Bronchial epithelial cell (primary cell): ENCODE measurements around the gene OR2D3. TPM values are rescaled to one million over a fixed set of nuclear protein-coding genes. Genes with fewer than 3 reads are reported as not detected.
A peak's percentile ranks its signal among the peaks of the same experiment; 100 is the strongest.

ENCODE experiments used
- DNase-seq: peaks from one replicate; pipeline ENCODE4 v3.0.0-alpha.2; 2010; ENCODE audit warnings: low read depth
- FAIRE-seq: peaks from 2 replicates; lab custom pipeline; 2011; peaks lifted over from hg19 to GRCh38; lab: Jason Lieb, UNC
- H3K27me3 ChIP-seq: 2 replicates; pipeline ENCODE4 v1.5.1; 2011; ENCODE audit warnings: low read length; ENCODE audit not compliant: control insufficient read depth, insufficient read depth
- H3K36me3 ChIP-seq: 2 replicates; pipeline ENCODE4 v1.5.1; 2011; ENCODE audit warnings: low read length; ENCODE audit not compliant: control insufficient read depth, insufficient read depth
- H3K4me3 ChIP-seq: 2 replicates; pipeline ENCODE4 v1.5.1; 2011; ENCODE audit warnings: mild to moderate bottlenecking, low read depth, low read length, control low read depth
- CTCF ChIP-seq: IDR thresholded peaks from 2 replicates; pipeline ENCODE4 v1.5.1; 2011; ENCODE audit warnings: mild to moderate bottlenecking, moderate library complexity, low read length, control low read depth, inconsistent platforms; ENCODE audit not compliant: insufficient read depth, severe bottlenecking
- total RNA-seq: library from RNA; depleted of rRNA; stranded (reverse); fragments of >200 nt; gene quantifications from 2 replicates; pipeline ENCODE4 v1.2.1, GENCODE V29; 2014

The OR2D3 gene
- total RNA-seq, 1 donor from 2014 or later: not detected

DNA sequence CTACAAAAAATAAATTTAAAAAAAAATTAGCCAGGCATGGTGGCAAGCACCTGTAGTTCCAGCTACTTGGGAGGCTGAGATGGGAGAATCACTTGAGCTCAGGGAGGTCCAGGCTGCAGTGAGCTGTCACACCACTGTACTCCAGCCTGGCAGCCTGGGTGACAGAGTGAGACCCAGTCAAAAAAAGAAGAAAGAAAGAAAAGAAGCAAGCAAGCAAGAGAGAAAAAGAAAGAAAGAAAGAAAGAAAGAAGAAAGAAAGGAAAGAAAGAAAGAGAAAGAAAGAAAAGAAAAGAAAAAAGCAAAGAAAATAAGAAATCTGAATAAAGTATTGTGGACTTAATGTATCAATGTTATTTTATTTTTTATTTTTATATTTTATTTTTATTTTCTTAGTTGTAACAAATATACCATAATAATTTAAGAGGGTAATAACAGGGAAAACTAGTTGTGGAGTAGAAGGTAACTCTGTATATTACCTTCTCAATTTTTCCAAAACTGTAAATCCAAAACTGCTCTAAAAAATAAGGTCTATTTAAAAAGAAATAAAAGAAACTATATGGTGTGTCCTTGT is 4.3 kb downstream of the OR2D3 start:
- DNase-seq (no peak), FAIRE-seq (no peak)
- Histone ChIP-seq H3K27me3 (no peaks in the 10 kb centered on the region), H3K4me3 (no peak overlapping the region), H3K36me3 (no peaks in the 10 kb centered on the region)
- no peak for TF ChIP-seq CTCF

DNA sequence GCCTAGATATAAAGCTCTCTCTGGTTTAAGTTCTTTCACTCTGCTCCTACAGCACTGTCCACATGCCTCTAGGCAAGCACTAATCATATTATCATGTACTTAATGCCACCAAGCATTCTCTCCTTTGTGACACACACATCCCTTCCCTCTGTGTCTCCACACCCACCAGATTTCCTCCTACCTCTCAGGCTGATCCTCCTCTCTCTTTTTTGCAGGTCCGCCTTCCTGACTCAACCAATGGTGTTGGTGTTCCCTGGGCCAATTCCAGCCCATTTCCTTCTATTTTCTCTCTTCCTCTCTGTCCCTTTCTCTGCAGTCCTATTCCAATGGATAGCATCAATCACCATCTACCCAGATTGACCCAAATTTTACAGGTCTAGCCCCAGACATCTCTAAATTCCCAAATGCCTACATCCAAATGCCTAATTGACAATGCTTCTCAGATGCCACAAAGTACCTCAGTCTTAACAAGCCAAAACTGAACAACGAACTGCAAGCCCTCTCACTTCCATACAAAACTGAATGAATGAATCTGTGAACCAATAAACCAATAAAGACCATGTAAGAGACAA is 4.9 kb downstream of the OR2D3 start:
- DNase-seq: peak; percentile 48
- H3K27me3 ChIP-seq: no peaks in the 10 kb centered on the region
- no peak for FAIRE-seq
- peak overlapping the region; percentile 52 for H3K4me3 ChIP-seq
- no peak for TF ChIP-seq CTCF
- H3K36me3 ChIP-seq: no peaks in the 10 kb centered on the region

DNA sequence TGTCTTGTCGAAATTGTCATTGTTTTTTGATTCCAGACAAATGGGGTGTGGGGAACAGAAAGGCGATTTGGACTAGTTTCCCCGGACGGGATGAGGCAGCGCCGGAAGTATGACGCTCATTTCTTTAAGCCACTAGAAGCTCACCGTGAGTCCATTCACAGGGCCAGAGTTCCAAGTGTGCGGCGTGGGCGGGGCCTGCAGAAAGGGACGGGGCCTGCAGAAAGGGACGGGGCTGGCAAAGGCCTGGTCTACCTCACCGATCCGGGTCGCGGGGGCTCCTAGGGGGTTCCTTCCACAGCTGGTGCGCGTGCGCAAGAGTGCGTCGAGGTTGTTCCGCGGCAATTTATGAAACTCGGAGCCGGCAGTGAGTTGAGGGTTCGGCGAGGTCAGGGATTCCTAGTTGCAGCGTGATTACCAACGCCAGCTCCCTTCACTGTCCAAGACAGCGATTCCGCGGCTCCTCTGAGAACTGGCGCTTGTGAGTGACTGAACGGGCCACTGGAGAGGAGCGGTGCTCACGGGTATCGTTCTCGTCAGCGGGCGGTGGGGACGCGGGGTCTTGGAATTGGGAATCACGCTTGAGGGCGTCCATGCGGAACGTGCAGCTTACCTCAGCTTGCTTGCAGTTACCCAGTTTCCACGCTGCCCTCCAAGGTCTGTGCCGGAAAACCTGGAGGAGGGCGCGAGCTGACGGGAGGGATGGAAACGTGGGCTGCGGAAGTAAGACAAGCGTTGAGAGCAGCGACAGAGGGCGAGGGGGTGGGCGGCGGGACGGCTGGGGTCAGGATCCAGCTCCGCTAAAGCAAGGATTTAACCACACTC is 5.6 kb downstream of the OR2D3 start, which contains the start of gene ZNF215:
ZNF215 (plus strand) TSS at position 219 of the 822 bp plus-strand sequence. CDS start 5,847 bp downstream, outside the sequence.
- TF ChIP-seq CTCF: no peak
- no peaks in the 10 kb centered on the region for H3K36me3 ChIP-seq
- H3K27me3 ChIP-seq: no peaks in the 10 kb centered on the region
- peak within 1 kb of the TSS; percentile 52 for H3K4me3 ChIP-seq
- no peak for FAIRE-seq
- DNase-seq: peak; percentile 81

GRCh38 chr11:6927030-6927617 is 6.3 kb downstream of the OR2D3 start:
- peak overlapping the region; percentile 52 for H3K4me3 ChIP-seq
- FAIRE-seq (no peak), DNase-seq (no peak)
- no peaks in the 10 kb centered on the region for H3K27me3 ChIP-seq
- no peak for TF ChIP-seq CTCF
- no peaks in the 10 kb centered on the region for H3K36me3 ChIP-seq

DNA sequence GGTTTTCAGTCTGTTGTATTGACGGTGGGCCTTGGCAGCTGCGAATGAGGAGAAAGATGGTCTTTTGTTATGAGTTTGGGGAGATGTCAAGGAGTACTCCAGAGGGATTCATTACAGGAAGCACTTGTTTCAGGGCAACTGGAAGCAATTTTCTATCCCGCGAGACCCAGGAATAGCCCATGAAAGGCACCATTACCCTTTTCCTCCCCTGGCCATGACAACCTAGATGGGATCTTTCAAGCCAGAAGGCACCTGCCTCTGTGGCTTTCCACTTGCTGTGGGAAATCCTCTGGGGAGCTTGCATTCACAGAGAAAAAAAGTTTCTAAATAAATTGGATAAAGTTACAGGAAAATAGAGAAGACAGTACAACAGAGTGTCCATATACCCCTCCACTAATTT is 8.1 kb downstream of the OR2D3 start:
- no peak for TF ChIP-seq CTCF
- Histone ChIP-seq H3K36me3 (no peaks in the 10 kb centered on the region), H3K27me3 (no peaks in the 10 kb centered on the region), H3K4me3 (no peak overlapping the region)
- DNase-seq (no peak), FAIRE-seq (no peak)
